T-helper 17 cell (primary cell): ENCODE results near the gene SYNCRIP. TPM values are rescaled to one million over a fixed set of nuclear protein-coding genes. Genes with fewer than 3 reads are reported as not detected.
"Not testable (repeated sequence)": the region's sequence is repeated elsewhere in the genome, so short reads cannot be mapped to it uniquely, and the experiment has no call there.

Experiments
- ATAC-seq: fragments of 150-1000 bp; cut with Tn5 transposase; 2 replicates; pipeline ENCODE4 v1.10.0; 2021; ENCODE audit warnings: mild to moderate bottlenecking, moderate library complexity
- DNase-seq, 3 donors: peaks; one replicate each; pipeline versions ENCODE4 v3.0.0 to v3.0.0-alpha.2; 2020 to 2021
- H3K9me3 ChIP-seq: one replicate; pipeline ENCODE4 v1.7.0; 2013; ENCODE audit warnings: low read length, mild to moderate bottlenecking; ENCODE audit not compliant: control insufficient read depth, poor library complexity, severe bottlenecking
- H3K27ac Mint-ChIP-seq: one replicate; pipeline ENCODE4 v1.8.0; 2022; ENCODE audit warnings: mild to moderate bottlenecking, moderate library complexity, mixed read lengths
- H3K27me3 Mint-ChIP-seq: one replicate; pipeline ENCODE4 v1.8.0; 2022; ENCODE audit warnings: mixed read lengths
- H3K36me3 Mint-ChIP-seq: one replicate; pipeline ENCODE4 v1.8.0; 2022; ENCODE audit warnings: low read depth, mixed read lengths
- H3K4me1 Mint-ChIP-seq: one replicate; pipeline ENCODE4 v1.8.0; 2022; ENCODE audit warnings: mild to moderate bottlenecking, mixed read lengths
- H3K4me3 Mint-ChIP-seq: one replicate; pipeline ENCODE4 v1.8.0; 2022; ENCODE audit warnings: mild to moderate bottlenecking, moderate library complexity, mixed read lengths
- total RNA-seq, 4 donors: library from RNA in 2 of 4; stranded (reverse) in 2 of 4; gene quantifications; one replicate each; pipeline ENCODE4 v1.2.3 and lab custom pipeline; 2022 to 2026

SYNCRIP gene
- total RNA-seq, 2 donors from 2014 or later: 70.9 to 79.1 TPM

GRCh38 chr6:85602100-85602499, 40.6 kb downstream of the SYNCRIP start:
- ATAC-seq (no peak), DNase-seq (no peak)
- Mint-ChIP-seq H3K27ac (no peak overlapping the region), H3K27me3 (no peaks in the 10 kb centered on the region), H3K4me1 (peaks cover 7% of the 10 kb centered on the region), H3K36me3 (no peaks in the 10 kb centered on the region), H3K4me3 (no peak overlapping the region)
- no peaks in the 10 kb centered on the region for H3K9me3 ChIP-seq

- DNase-seq (no peak), ATAC-seq (no peak)
- peak overlapping the region; percentile 72 for H3K27ac Mint-ChIP-seq
- H3K9me3 ChIP-seq: no peaks in the 10 kb centered on the region
- H3K4me1 Mint-ChIP-seq: peaks cover 8% of the 10 kb centered on the region
- peak overlapping the region; percentile 68 for H3K4me3 Mint-ChIP-seq
- H3K36me3 Mint-ChIP-seq: no peaks in the 10 kb centered on the region
- H3K27me3 Mint-ChIP-seq: no peaks in the 10 kb centered on the region
These were observed 41.9 kb downstream of the SYNCRIP start for GRCh38 chr6:85600713-85601313.

DNA sequence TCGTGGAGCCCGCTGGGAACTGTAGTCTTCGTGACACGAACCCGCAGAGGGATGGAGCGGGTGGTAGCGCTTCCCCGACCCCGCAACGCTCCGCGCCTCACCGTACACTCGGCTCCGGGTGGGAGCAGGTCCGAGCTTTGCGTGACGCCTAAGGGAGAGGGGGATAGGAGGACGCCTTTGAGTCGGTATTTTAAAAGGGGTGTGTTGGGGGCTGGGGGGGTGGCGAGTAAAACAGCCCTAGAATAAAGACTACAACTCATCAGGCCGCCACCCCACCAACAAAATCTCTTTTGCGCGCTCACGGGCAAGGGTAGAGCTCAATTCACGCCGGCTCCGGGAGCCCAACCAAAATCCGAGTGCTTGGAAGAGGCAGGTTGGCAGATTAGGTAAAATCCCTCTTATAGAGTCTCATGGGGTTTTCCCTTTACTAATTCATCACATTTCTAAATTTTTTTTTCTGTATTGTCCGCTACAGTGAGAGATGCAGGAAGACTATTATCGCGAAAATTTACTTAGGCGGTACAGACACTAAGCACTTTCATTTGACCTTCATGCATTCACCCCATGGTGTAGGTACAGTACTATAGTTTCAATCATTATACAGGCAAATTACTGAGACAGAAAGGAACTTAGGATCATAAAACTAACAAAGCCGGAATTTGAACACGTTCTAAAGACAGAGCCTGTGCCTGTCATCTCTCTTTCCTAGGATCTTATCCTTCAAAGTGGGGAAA, 48.3 kb downstream of the SYNCRIP start:
- Mint-ChIP-seq H3K27ac (peak overlapping the region; percentile 93), H3K4me3 (peak overlapping the region; percentile 95), H3K36me3 (peaks cover 4% of the 10 kb centered on the region), H3K4me1 (peaks cover 37% of the 10 kb centered on the region), H3K27me3 (no peaks in the 10 kb centered on the region)
- no peaks in the 10 kb centered on the region for H3K9me3 ChIP-seq
- peak; percentile 27 to 41 (median 32) for DNase-seq
- peak; percentile 57 for ATAC-seq

GRCh38 chr6:85593438-85594196, 49.1 kb downstream of the SYNCRIP start, which contains the start of gene SNX14:
Gene SNX14 (minus strand): TSS chr6:85593858. CDS start chr6:85593718, 140 bp downstream.
- Mint-ChIP-seq H3K4me3 (peak within 1 kb of the TSS; percentile 95), H3K27ac (peak within 1 kb of the TSS; percentile 93), H3K4me1 (peaks cover 41% of the 10 kb centered on the region), H3K36me3 (peaks cover 4% of the 10 kb centered on the region), H3K27me3 (no peaks in the 10 kb centered on the region)
- DNase-seq (peak; percentile 53 to 65 (median 55)), ATAC-seq (peak; percentile 75)
- no peaks in the 10 kb centered on the region for H3K9me3 ChIP-seq

- peaks cover 42% of the 10 kb centered on the region for H3K4me1 Mint-ChIP-seq
- no peak for ATAC-seq
These were observed 50.7 kb downstream of the SYNCRIP start for GRCh38 chr6:85592033-85592432.

GRCh38 chr6:85591207-85591606, 51.5 kb downstream of the SYNCRIP start:
- ATAC-seq (no peak), DNase-seq (no peak)
- H3K4me1 Mint-ChIP-seq: peaks cover 44% of the 10 kb centered on the region
- H3K36me3 Mint-ChIP-seq: peaks cover 4% of the 10 kb centered on the region
- no peaks in the 10 kb centered on the region for H3K27me3 Mint-ChIP-seq
- H3K4me3 Mint-ChIP-seq: no peak overlapping the region
- H3K27ac Mint-ChIP-seq: no peak overlapping the region
- no peaks in the 10 kb centered on the region for H3K9me3 ChIP-seq

More at GRCh38 chr6:85592033-85592432, 50.7 kb downstream of the SYNCRIP start:
- Mint-ChIP-seq H3K27me3 (no peaks in the 10 kb centered on the region), H3K36me3 (peaks cover 4% of the 10 kb centered on the region), H3K27ac (peak overlapping the region; percentile 93), H3K4me3 (peak overlapping the region; percentile 95)
- DNase-seq: no peak
- H3K9me3 ChIP-seq: no peaks in the 10 kb centered on the region

GRCh38 chr6:85585741-85586140, 56.9 kb downstream of the SYNCRIP start:
- no peaks in the 10 kb centered on the region for H3K27me3 Mint-ChIP-seq
- H3K9me3 ChIP-seq: no peaks in the 10 kb centered on the region
- ATAC-seq (no peak), DNase-seq (no peak)
- H3K27ac Mint-ChIP-seq: no peak overlapping the region
- H3K36me3 Mint-ChIP-seq: peaks cover 5% of the 10 kb centered on the region
- H3K4me3 Mint-ChIP-seq: no peak overlapping the region
- peaks cover 24% of the 10 kb centered on the region for H3K4me1 Mint-ChIP-seq

DNA sequence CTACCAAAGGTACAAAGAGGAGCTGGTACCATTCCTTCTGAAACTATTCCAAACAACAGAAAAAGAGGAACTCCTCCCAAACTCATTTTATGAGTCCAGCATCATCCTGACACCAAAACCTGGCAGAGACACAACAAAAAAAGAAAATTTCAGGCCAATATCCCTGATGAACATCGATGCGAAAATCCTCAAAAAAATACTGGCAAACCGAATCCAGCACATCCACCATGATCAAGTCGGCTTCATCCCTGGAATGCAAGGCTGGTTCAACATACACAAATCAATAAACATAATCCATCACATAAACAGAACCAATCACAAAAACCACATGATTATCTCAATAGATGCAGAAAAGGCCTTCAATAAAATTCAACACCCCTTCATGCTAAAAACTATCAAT, 59.9 kb downstream of the SYNCRIP start:
- not testable (repeated sequence) for H3K9me3 ChIP-seq, H3K27me3 Mint-ChIP-seq, DNase-seq, H3K27ac Mint-ChIP-seq, H3K4me3 Mint-ChIP-seq, H3K36me3 Mint-ChIP-seq, ATAC-seq
- H3K4me1 Mint-ChIP-seq: peaks cover 16% of the 10 kb centered on the region

DNA sequence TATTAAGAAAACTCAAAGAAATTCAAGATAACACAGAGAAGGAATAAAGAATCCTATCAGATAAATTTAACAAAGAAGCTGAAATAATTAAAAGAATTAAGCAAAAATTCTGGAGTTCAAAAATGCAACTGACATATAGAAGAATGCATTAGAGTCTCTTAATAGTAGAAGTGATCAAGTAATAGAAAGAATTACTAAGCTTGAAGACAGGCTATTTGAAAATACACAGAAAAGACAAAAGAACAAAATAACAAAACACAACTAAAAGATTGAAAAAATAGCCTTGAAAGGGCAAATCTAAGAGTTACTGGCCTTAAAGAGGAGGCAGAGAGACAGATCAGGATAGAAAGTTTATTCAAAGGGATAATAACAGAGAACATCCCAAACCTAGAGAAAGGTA, 61.1 kb downstream of the SYNCRIP start:
- Mint-ChIP-seq H3K36me3 (peaks cover 2% of the 10 kb centered on the region), H3K4me3 (no peak overlapping the region), H3K4me1 (peaks cover 13% of the 10 kb centered on the region), H3K27ac (no peak overlapping the region), H3K27me3 (no peaks in the 10 kb centered on the region)
- no peaks in the 10 kb centered on the region for H3K9me3 ChIP-seq
- ATAC-seq (no peak), DNase-seq (no peak)

DNA sequence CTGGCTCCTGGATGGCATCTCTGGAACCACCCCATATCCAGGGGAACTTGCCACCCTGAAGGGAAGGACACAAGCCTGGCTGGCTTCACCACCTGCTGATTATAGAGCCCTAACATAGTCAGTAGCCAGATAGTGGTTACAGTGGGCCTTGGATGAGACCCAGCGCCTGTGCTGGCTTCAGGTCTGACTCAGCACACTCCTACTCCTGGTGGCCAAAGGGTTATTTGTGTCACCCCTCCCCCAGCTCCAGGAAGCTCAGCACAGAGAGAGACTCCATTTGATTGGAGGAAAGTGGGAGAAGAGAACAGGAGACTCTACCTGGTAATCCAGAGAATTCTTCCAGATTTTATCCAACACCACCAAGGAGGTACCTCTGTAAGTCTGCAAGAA, 61.8 kb downstream of the SYNCRIP start:
- ATAC-seq (no peak), DNase-seq (no peak)
- H3K9me3 ChIP-seq: no peaks in the 10 kb centered on the region
- H3K36me3 Mint-ChIP-seq: peaks cover 2% of the 10 kb centered on the region
- no peaks in the 10 kb centered on the region for H3K27me3 Mint-ChIP-seq
- H3K27ac Mint-ChIP-seq: no peak overlapping the region
- H3K4me1 Mint-ChIP-seq: peaks cover 13% of the 10 kb centered on the region
- no peak overlapping the region for H3K4me3 Mint-ChIP-seq

DNA sequence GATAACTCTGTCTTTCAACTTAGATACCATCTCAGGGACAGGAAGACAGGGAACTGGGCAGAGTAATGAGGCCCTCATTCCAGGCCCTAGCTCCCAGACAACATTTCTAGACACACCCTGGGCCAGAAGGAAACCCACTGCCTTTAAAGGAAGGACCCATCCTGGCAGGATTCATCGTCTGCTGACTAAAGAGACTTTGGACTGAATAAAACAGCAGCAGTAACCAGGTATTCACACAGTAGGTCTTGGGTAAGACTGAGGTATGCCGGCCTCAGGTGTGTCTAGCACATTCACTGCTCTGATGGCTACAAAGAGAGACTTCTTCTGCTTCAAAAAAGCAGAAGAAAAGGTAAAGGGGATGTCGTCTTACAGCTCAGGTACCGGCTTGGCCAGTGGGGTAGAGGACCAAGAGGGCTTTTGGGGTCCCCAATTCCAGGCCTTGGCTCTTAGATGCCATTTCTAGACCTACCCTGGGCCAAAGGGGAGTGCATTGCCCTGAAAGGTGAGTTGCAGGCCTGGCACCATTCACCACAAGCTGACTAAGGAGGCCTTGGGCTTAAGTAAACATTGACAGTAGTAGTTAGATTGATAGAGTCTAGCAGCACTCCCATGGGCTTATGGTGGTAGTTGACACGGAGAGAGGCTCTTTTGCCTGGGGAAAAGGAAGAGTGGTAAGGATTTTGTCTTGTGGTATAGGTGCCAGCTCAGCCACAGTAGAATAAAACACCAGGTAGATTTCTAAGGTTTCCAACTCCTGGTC, 62.4 kb downstream of the SYNCRIP start:
- Mint-ChIP-seq H3K27ac (no peak overlapping the region), H3K4me1 (peaks cover 17% of the 10 kb centered on the region), H3K4me3 (no peak overlapping the region), H3K27me3 (no peaks in the 10 kb centered on the region), H3K36me3 (peaks cover 2% of the 10 kb centered on the region)
- H3K9me3 ChIP-seq: no peaks in the 10 kb centered on the region
- no peak for DNase-seq
- ATAC-seq: no peak

DNA sequence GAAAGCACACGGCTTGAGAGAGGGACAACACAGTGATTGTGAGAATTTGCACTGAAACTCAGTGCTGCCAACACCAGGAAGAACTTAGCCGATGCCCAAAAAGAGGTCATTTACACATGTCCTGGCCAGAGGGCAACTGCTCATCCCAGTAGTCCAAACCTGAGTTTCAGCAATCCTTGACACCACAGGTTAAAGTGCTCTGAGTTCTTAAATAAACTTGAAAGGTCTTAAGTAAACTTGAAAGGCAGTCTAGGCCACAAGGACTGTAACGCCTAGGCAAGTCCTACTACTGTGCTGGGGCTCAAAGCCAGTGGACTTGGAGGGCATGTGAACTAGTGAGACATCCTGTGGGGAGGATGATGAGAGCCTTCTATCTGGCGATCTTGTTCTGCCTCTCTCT, 63.1 kb downstream of the SYNCRIP start:
- H3K9me3 ChIP-seq: no peaks in the 10 kb centered on the region
- no peaks in the 10 kb centered on the region for H3K27me3 Mint-ChIP-seq
- H3K4me1 Mint-ChIP-seq: peaks cover 24% of the 10 kb centered on the region
- no peak overlapping the region for H3K4me3 Mint-ChIP-seq
- ATAC-seq (no peak), DNase-seq (no peak)
- H3K27ac Mint-ChIP-seq: no peak overlapping the region
- H3K36me3 Mint-ChIP-seq: peaks cover 3% of the 10 kb centered on the region

- Mint-ChIP-seq H3K27ac (no peak overlapping the region), H3K4me3 (no peak overlapping the region), H3K4me1 (peaks cover 22% of the 10 kb centered on the region), H3K27me3 (no peaks in the 10 kb centered on the region), H3K36me3 (peaks cover 2% of the 10 kb centered on the region)
- no peak for ATAC-seq
- no peak for DNase-seq
- no peaks in the 10 kb centered on the region for H3K9me3 ChIP-seq
These were observed 66.2 kb downstream of the SYNCRIP start for GRCh38 chr6:85576476-85576875.
